ENCODE results near the gene YJEFN3.

GRCh38 chr19:19487950-19488874 lies 40.5 kb upstream of the YJEFN3 start:
- TF ChIP-seq ZBTB21 (CRISPR knock-in tag; IDR thresholded peaks at IDR 0.05; ENCODE audit: borderline replicate concordance) (no peak), SMAD4 (CRISPR knock-in tag; IDR thresholded peaks at IDR 0.05) (no peak), ZNF423 (CRISPR knock-in tag; IDR thresholded peaks at IDR 0.05) (no peak), CTCF (IDR thresholded peaks at IDR 0.05) (no peak), RELA (CRISPR knock-in tag; IDR thresholded peaks at IDR 0.05; ENCODE audit: borderline replicate concordance) (no peak), CREB1 (CRISPR knock-in tag; IDR thresholded peaks at IDR 0.05) (no peak)
- TF ChIP-seq, protein P1, sequence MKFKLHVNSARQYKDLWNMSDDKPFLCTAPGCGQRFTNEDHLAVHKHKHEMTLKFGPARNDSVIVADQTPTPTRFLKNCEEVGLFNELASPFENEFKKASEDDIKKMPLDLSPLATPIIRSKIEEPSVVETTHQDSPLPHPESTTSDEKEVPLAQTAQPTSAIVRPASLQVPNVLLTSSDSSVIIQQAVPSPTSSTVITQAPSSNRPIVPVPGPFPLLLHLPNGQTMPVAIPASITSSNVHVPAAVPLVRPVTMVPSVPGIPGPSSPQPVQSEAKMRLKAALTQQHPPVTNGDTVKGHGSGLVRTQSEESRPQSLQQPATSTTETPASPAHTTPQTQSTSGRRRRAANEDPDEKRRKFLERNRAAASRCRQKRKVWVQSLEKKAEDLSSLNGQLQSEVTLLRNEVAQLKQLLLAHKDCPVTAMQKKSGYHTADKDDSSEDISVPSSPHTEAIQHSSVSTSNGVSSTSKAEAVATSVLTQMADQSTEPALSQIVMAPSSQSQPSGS (CRISPR knock-in tag; IDR thresholded peaks at IDR 0.05; ENCODE audit: borderline replicate concordance, low read depth), result no peak
